NCI-H226 (cell line): ENCODE results near the gene EIPR1.

Source experiments
- DNase-seq: peaks from one replicate; pipeline ENCODE4 v3.0.0-alpha.2; 2015

The EIPR1 gene

GRCh38 chr2:3238951-3239841 lies 138.4 kb downstream of the EIPR1 start:
- no peak for DNase-seq

- DNase-seq = no peak
Observed at GRCh38 chr2:3236300-3237045, 141.1 kb downstream of the EIPR1 start.

- no peak for DNase-seq
Observed at GRCh38 chr2:3233877-3234276, 143.7 kb downstream of the EIPR1 start.

DNA sequence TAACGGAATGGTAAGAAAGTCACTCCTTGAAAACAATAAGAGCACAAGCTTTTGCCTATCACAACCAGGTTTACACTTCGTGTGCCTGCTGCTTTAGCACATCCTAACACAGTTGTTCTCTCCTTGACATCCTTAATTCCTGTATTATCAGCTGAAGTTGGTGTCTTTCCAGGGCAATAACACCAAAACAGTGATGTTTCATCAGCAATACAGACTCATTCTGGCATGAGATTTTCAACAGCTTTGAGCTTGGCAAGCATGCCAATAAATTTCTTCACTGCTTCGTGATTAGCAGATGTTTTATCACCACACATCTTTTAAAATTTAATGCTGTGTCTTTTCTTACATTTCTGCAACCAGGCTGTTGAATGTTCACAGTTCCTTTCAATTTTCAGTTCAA lies 148.4 kb downstream of the EIPR1 start:
- DNase-seq = no peak

DNA sequence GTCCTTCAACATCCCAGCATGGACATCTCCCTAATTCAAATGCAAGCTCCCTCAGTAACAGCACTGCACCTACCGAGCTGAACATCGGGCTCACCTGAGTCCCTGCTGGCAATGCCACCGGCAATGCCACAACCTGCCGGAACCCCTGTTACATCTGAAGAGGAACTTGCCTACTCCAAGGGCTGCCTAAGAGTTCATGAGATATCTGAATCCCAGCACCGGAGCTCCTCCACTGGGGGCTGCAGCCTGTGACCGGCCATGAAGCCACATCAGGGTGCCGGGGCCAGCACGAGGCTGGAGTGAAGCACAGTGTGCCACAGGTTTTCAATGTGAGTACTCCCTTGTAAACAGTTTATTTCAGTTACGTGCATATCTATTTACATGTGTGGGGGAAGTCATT lies 152.9 kb downstream of the EIPR1 start:
- DNase-seq = no peak

- peak; percentile 66 for DNase-seq
Observed at GRCh38 chr2:3223080-3223923, 154.3 kb downstream of the EIPR1 start.

DNA sequence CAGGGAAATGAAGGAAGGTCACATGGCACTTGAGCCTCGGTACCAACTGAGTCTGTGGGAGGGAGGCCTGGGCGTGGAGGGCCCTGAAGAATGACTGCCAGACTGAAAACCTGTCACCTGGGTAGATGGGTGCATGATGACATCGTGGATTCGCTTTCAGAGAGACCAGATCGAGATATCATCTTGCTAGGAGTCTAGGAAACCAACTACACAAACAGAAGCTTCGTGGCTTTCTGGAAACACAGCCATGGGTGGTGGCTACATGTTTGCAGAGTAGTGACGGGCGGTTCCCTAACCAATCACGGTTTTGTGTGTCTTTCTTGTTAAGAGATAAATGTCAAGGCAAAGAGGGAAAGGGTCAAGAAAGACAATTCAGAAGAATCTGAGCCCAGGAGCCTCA lies 155.0 kb downstream of the EIPR1 start:
- no peak for DNase-seq

- DNase-seq = no peak
Observed at GRCh38 chr2:3219536-3219935, 158.1 kb downstream of the EIPR1 start.

- DNase-seq = no peak
Observed at GRCh38 chr2:3217646-3218045, 160.0 kb downstream of the EIPR1 start.

GRCh38 chr2:3216841-3217495 lies 160.7 kb downstream of the EIPR1 start:
- no peak for DNase-seq

GRCh38 chr2:3214806-3215404 lies 162.7 kb downstream of the EIPR1 start:
- DNase-seq = no peak

DNA sequence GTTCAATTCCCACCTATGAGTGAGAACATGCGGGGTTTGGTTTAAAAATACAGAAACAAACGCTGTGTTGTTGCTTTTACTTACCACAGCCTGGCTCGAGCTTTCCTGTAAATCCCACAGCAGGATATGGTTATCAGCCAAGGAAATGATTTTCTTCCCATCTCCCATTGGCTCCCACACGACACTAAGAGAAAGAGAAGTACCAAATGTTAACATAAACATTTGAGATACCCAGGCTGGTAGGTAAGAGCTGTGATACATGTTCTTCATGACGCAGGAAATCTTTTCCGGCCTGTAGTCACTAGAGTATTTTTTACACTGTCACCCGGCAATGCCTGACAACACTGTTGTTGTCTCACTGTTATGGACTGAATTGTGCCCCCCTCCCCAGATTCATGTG lies 163.6 kb downstream of the EIPR1 start:
- DNase-seq = no peak

DNA sequence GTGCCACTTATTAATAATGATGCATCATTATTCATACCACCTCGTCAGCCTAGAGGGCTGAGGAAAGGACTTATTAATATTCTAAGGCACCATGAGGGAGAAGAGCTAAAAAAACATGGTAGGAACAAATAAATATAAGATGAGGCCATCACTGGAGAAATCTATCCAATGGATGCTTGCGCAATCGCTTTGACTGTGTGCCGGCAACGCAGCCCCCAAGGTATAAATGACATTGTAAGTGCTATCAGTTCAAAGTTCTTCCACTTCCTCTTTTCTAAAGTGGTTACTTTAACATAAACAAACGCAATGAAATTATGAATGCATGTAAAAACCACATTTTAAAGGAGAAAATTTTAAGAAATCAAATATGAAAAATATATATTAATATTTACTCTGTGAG lies 164.6 kb downstream of the EIPR1 start:
- DNase-seq = no peak

- DNase-seq = no peak
Observed at GRCh38 chr2:3212061-3212362, 165.6 kb downstream of the EIPR1 start.

DNA sequence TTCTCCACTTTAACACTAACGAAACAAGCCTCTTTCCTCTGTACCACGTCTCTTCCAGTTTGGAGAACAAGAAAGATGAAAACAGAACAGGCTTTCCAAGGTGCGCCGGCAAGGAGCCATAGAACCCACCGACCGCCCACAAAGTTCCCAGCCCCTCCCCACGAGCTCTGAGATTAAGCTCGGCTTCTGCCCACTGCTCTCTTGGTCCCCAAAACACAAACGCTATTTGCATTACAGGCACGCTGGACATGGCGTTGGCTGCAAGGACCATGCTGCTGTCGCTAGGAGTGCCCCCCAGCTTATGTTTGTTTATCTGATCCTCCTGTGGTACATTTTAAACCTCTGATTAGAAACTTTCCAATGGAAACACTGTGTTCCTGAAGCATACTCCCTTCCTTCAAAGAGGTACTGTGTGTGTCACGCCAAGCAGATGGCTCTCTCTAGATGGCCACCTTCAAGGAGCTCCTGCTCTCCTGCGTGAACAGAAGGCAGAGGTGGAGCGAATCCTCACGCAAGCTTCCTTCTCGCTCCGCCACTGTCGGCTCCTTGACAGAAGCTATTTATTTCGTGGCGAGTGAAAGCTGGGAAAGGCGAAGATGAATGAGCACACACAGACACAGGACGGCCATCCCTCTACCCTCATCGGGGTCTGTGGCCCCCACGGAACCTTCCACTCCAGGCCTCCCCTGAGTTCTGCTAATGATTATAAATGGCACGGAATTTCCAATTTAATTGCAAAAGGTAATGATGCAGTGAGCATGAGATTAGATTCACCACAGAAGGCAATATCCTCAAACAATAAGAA lies 166.2 kb downstream of the EIPR1 start:
- DNase-seq = no peak

GRCh38 chr2:3210257-3210656 lies 167.4 kb downstream of the EIPR1 start:
- DNase-seq = no peak

GRCh38 chr2:3209258-3209657 lies 168.4 kb downstream of the EIPR1 start:
- DNase-seq = no peak

DNA sequence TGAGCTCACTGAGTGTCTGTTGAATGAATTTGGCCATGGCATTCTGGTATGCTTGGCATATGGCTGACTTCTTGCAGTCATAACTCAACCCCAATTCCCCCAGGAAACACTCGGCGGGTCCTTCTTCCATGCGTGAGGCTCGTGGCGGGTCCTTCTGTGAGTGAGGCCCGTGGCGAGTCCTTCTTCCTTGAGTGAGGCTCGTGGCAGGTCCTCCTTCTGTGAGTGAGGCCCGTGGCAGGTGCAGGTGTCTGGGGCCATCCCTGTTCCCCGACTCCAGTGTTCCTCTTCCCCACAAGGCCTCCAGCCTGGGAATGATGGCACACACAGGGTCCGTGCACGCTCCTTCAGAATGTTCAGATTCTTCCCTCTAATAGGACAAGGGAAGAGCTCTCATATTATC lies 169.0 kb downstream of the EIPR1 start:
- DNase-seq = no peak

GRCh38 chr2:3208179-3208578 lies 169.4 kb downstream of the EIPR1 start:
- DNase-seq = no peak

DNA sequence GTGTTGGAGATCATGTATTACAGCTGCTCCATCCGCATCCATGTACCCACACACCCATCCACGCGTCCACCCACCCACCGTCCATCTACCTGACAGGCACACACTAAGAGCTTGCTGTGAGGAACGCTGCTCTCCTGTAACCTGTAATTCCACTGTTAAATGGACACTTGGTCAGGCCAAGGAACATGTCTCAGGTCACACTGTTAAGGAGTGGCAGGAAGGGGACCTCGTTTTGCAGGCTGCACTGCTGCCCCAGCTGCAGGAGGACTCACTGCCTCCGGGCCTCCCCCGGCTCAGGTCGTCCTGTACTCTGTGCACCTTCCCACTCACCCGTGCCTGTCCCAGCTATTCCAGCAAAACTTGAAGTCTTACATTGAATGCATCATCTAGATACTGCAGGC lies 170.5 kb downstream of the EIPR1 start:
- no peak for DNase-seq

- DNase-seq = no peak
Observed at GRCh38 chr2:3205845-3206244, 171.8 kb downstream of the EIPR1 start.
